HEK293 (cell line): ENCODE data around the gene CSGALNACT2.

Source experiments
- BCL11A ChIP-seq: fragments of 450-650 bp; formaldehyde crosslinking; IDR thresholded peaks from 2 replicates; pipeline ENCODE4 v1.5.1; 2016; ENCODE audit warnings: low read depth, missing biosample characterization, missing genetic modification characterization
- GFI1B ChIP-seq: fragments of 450-650 bp; formaldehyde crosslinking; IDR thresholded peaks from 2 replicates; pipeline ENCODE4 v1.5.1; 2016; ENCODE audit warnings: missing biosample characterization, missing genetic modification characterization
- YY1 ChIP-seq: fragments of 450-650 bp; formaldehyde crosslinking; IDR thresholded peaks from 2 replicates; pipeline ENCODE4 v1.5.1; 2018; ENCODE audit warnings: missing biosample characterization, missing genetic modification characterization
- ZFP3 ChIP-seq: fragments of 450-650 bp; formaldehyde crosslinking; IDR thresholded peaks from 2 replicates; pipeline ENCODE4 v1.5.1; 2016; ENCODE audit warnings: low read depth, missing biosample characterization, missing genetic modification characterization
- ZNF530 ChIP-seq: fragments of 450-650 bp; formaldehyde crosslinking; IDR thresholded peaks from 2 replicates; pipeline ENCODE4 v1.5.1; 2016; ENCODE audit warnings: low read depth, missing biosample characterization, missing genetic modification characterization
- ZNF561 ChIP-seq: fragments of 450-650 bp; IDR thresholded peaks from 2 replicates; pipeline ENCODE4 v1.5.1; 2018; ENCODE audit warnings: missing biosample characterization, missing genetic modification characterization, borderline replicate concordance
- TF ChIP-seq, protein P1 (sequence below): fragments of 450-650 bp; formaldehyde crosslinking; IDR thresholded peaks from 2 replicates; pipeline ENCODE4 v1.5.1; 2016; ENCODE audit warnings: missing biosample characterization, missing genetic modification characterization
- TF ChIP-seq, protein P2 (sequence below): fragments of 450-650 bp; formaldehyde crosslinking; IDR thresholded peaks from 2 replicates; pipeline ENCODE4 v1.5.1; 2016; ENCODE audit warnings: missing biosample characterization, missing genetic modification characterization, low read depth

DNA sequence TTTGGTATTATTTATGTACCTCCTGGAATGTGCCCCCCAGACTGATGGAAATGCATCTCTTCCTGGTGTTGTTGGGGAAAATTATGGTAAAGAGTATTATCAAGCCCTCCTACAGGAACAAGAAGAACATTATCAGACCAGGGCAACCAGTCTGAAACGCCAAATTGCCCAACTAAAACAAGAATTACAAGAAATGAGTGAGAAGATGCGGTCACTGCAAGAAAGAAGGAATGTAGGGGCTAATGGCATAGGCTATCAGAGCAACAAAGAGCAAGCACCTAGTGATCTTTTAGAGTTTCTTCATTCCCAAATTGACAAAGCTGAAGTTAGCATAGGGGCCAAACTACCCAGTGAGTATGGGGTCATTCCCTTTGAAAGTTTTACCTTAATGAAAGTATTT is 17.0 kb downstream of the CSGALNACT2 start:
- TF ChIP-seq, protein P1, sequence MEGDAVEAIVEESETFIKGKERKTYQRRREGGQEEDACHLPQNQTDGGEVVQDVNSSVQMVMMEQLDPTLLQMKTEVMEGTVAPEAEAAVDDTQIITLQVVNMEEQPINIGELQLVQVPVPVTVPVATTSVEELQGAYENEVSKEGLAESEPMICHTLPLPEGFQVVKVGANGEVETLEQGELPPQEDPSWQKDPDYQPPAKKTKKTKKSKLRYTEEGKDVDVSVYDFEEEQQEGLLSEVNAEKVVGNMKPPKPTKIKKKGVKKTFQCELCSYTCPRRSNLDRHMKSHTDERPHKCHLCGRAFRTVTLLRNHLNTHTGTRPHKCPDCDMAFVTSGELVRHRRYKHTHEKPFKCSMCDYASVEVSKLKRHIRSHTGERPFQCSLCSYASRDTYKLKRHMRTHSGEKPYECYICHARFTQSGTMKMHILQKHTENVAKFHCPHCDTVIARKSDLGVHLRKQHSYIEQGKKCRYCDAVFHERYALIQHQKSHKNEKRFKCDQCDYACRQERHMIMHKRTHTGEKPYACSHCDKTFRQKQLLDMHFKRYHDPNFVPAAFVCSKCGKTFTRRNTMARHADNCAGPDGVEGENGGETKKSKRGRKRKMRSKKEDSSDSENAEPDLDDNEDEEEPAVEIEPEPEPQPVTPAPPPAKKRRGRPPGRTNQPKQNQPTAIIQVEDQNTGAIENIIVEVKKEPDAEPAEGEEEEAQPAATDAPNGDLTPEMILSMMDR (tag by site-specific recombination): no peak
- TF ChIP-seq ZNF561: no peak
- no peak for TF ChIP-seq ZNF530 (tag by site-specific recombination)
- no peak for TF ChIP-seq BCL11A
- no peak for TF ChIP-seq YY1
- no peak for TF ChIP-seq GFI1B (tag by site-specific recombination)
- no peak for TF ChIP-seq ZFP3 (tag by site-specific recombination)
- TF ChIP-seq, protein P2, sequence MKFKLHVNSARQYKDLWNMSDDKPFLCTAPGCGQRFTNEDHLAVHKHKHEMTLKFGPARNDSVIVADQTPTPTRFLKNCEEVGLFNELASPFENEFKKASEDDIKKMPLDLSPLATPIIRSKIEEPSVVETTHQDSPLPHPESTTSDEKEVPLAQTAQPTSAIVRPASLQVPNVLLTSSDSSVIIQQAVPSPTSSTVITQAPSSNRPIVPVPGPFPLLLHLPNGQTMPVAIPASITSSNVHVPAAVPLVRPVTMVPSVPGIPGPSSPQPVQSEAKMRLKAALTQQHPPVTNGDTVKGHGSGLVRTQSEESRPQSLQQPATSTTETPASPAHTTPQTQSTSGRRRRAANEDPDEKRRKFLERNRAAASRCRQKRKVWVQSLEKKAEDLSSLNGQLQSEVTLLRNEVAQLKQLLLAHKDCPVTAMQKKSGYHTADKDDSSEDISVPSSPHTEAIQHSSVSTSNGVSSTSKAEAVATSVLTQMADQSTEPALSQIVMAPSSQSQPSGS (tag by site-specific recombination): no peak
